Lower leg skin (tissue), 4 donors: ENCODE data around the gene MFSD6. TPM values are rescaled to one million over a fixed set of nuclear protein-coding genes. Genes with fewer than 3 reads are reported as not detected.

ENCODE experiments used
- DNase-seq, 2 donors: peaks; one replicate each; pipeline ENCODE4 v3.0.0-alpha.2; 2019; ENCODE audit warnings: low spot score in 2 of 2
- H3K4me3 ChIP-seq: fragments of 200-600 bp; sonication (generic); 2 replicates; pipeline ENCODE4 v1.5.1; 2017; ENCODE audit warnings: mild to moderate bottlenecking, low read depth; ENCODE audit not compliant: poor library complexity, severe bottlenecking
- POLR2A ChIP-seq, 2 donors: fragments of 450-650 bp; IDR thresholded peaks; one replicate each; pipeline ENCODE4 v1.6.1; 2016 to 2017; ENCODE audit warnings: antibody characterized with exemption in 2 of 2, mild to moderate bottlenecking in 1 of 2, moderate library complexity in 1 of 2
- WGBS, 2 donors: methylation state at CpG; one replicate each; pipeline ENCODE4 v1.1.5; 2018; 5-methylcytosine and 5-hydroxymethylcytosine counted together
- intact Hi-C: fragments of 100-400 bp; cut with DNase I; formaldehyde crosslinking; loops from one replicate; pipeline ENCODE4 v1.15.0; 2023; ENCODE audit warnings: low total_unique reads
- total RNA-seq, 4 donors: library from RNA; depleted of rRNA; stranded (reverse); fragments of >200 nt; gene quantifications; one replicate each; pipeline ENCODE4 v1.1.0, GENCODE V29; 2016
- TF ChIP-seq, protein P1 (sequence below), 3 donors: fragments of 450-650 bp; IDR thresholded peaks; one replicate each; pipeline ENCODE4 v1.5.1; 2016; ENCODE audit warnings: antibody characterized with exemption in 3 of 3, mild to moderate bottlenecking in 3 of 3, moderate library complexity in 2 of 3

The MFSD6 gene
- total RNA-seq, 4 donors from 2014 or later = 184 to 265 (median 208) TPM

DNA sequence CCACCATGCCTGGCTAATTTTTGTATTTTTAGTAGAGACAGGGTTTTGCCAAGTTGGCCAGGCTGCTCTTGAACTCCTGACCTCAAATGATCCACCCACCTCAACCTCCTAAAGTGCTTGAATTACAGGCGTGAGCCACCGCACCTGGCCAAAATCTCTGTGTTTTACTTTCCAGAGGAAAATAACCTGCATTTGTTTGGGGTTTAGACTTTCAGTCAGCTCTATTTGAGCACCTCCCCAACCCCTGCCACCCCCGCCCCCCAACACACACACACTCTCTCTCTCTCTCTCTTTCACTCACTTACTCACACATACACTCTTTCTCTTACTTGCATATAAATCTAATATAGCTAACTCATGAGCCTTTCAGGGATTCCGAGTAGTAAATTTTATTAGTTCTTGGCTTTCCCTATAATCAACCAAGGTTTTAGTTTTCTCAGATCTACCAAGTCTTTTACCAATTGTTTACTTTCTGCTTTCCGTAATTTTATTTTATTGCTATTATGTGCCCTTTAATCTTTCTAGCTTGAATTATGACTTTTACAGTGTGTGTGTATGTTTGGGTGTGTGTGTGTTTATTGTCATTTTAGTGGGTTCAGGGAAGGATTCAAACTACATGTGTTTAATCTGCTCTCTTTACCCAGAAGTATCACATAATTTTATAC is 24.5 kb downstream of the MFSD6 start:
- TF ChIP-seq POLR2A (IDR thresholded peaks at IDR 0.05) = no peak
- TF ChIP-seq, protein P1, sequence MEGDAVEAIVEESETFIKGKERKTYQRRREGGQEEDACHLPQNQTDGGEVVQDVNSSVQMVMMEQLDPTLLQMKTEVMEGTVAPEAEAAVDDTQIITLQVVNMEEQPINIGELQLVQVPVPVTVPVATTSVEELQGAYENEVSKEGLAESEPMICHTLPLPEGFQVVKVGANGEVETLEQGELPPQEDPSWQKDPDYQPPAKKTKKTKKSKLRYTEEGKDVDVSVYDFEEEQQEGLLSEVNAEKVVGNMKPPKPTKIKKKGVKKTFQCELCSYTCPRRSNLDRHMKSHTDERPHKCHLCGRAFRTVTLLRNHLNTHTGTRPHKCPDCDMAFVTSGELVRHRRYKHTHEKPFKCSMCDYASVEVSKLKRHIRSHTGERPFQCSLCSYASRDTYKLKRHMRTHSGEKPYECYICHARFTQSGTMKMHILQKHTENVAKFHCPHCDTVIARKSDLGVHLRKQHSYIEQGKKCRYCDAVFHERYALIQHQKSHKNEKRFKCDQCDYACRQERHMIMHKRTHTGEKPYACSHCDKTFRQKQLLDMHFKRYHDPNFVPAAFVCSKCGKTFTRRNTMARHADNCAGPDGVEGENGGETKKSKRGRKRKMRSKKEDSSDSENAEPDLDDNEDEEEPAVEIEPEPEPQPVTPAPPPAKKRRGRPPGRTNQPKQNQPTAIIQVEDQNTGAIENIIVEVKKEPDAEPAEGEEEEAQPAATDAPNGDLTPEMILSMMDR (IDR thresholded peaks at IDR 0.05) = no peak
- intact Hi-C loops = no loop called here
- 70 to 85% methylated on average over 5 of the region's 5 CpGs for WGBS, 2 donors
- H3K4me3 ChIP-seq = no peak overlapping the region
- DNase-seq = no peak

DNA sequence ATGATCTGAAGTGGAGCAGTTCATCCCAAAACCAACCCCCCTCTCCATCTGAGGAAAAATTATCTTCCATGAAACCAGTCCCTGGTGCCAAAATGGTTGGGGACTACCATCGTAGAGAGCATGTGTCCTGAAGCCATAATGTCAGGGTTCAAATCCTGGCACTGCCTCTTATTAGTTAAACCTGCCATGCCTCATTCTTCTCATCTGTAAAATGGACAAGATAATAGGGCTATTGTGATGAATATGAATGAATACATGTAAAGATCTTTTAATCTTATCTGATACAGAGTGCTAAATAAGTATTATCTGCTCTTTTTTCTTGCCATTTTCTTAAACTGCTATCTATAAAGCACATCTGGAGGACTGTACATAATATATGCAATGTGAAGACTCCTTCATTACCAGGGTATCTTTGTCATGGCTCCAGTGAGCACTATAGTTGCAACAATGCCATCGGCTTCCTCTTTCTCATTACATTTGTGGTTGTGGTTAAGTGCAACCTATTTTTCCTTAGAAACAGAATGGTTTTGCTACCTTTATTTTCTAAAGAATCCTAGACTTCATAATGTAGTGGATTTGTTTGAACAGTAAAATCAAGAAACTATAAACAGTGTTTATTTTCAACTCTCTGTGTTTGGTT is 27.0 kb downstream of the MFSD6 start:
- intact Hi-C loops = no loop called here

DNA sequence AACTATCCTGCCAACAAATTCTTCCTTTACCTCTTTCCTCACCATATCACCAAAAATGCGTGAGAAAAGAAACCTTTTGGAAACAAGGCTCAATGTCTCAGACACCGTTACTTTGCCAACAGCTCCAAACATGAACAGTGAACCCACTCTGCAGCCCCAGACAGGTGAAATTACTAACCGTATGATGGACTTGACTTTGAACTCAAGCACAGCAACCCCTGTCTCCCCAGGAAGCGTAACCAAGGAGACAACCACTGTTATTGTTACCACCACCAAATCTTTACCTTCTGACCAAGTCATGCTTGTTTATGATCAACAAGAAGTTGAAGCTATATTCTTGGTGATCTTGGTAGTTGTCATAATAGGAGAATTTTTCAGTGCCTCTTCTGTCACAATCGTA is 28.4 kb downstream of the MFSD6 start:
- 92 to 96% methylated on average over 5 of the region's 5 CpGs for WGBS, 2 donors
- no peak for DNase-seq
- intact Hi-C loops = no loop called here
- TF ChIP-seq, protein P1 (IDR thresholded peaks at IDR 0.05) = no peak
- TF ChIP-seq POLR2A (IDR thresholded peaks at IDR 0.05) = no peak
- H3K4me3 ChIP-seq = no peak overlapping the region

More for the DNA sequence above, 27.0 kb downstream of the MFSD6 start:
- no peak overlapping the region for H3K4me3 ChIP-seq
- 78 to 90% methylated on average over 2 of the region's 2 CpGs for whole genome bisulfite sequencing, 2 donors
- DNase-seq = no peak
- TF ChIP-seq POLR2A (IDR thresholded peaks at IDR 0.05) = no peak
- TF ChIP-seq, protein P1 (IDR thresholded peaks at IDR 0.05) = no peak

DNA sequence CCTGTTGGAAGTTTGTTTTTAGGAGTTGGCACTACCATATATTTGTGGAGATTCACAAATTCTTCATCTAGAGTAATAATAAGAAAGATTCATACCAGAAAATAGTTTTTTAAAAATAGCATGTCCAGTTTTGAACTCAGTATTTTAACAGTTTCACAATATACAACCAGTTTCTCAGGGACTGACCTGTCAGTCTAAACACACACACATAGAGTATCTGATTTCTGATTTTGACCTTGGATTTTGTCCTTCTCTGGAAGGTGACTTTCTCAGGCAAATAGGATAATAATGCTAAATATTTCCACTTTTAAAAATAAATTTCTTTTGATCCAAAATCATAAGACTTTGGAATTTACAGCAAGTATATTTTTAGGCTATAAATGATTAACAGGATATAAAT is 32.0 kb downstream of the MFSD6 start:
- no peak overlapping the region for H3K4me3 ChIP-seq
- no peak for DNase-seq
- TF ChIP-seq, protein P1 (IDR thresholded peaks at IDR 0.05) = no peak
- no peak for TF ChIP-seq POLR2A (IDR thresholded peaks at IDR 0.05)
- intact Hi-C loops = no loop called here

DNA sequence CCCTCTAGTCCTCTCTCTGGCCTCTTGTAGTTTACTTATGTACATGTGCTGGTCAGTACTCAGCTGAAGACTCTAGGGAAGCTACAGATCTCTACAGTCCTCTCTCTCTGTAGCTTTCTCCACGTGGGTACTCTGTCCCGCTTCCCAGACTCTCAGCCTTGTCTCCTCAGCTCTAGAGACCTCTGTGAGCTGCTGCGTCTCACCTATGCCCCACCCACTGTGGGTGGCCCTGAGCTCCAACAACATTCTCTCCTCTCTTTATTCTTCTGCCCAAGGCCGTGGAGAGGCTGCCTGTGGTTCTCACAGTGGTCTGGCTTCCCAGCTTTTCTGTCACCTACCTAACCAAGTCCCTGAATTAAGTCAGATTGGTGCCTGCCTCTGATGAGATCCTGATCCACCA is 33.4 kb downstream of the MFSD6 start:
- 57 to 64% methylated on average over 4 of the region's 4 CpGs for WGBS, 2 donors
- intact Hi-C loops = no loop called here
- no peak for TF ChIP-seq POLR2A (IDR thresholded peaks at IDR 0.05)
- TF ChIP-seq, protein P1 (IDR thresholded peaks at IDR 0.05) = no peak

More for the DNA sequence above, 33.4 kb downstream of the MFSD6 start:
- no peak overlapping the region for H3K4me3 ChIP-seq
- no peak for DNase-seq
